Fibroblast of pulmonary artery (primary cell): Measurements from ENCODE around the gene GSG1L2.

ENCODE experiments used
- DNase-seq: peaks from one replicate; pipeline ENCODE4 v3.0.0-alpha.2; 2010; ENCODE audit warnings: low read depth
- H3K4me3 ChIP-seq: replicated peaks from 2 replicates; pipeline ENCODE4 v1.5.1; 2011; ENCODE audit warnings: low read depth, mild to moderate bottlenecking, control low read depth, low read length, moderate library complexity
- TF ChIP-seq, protein P1 (sequence below): IDR thresholded peaks from 2 replicates; pipeline ENCODE4 v1.5.1; 2011; ENCODE audit warnings: mild to moderate bottlenecking, control low read depth, low read length, inconsistent platforms; ENCODE audit errors: missing control alignments

Gene GSG1L2

DNA sequence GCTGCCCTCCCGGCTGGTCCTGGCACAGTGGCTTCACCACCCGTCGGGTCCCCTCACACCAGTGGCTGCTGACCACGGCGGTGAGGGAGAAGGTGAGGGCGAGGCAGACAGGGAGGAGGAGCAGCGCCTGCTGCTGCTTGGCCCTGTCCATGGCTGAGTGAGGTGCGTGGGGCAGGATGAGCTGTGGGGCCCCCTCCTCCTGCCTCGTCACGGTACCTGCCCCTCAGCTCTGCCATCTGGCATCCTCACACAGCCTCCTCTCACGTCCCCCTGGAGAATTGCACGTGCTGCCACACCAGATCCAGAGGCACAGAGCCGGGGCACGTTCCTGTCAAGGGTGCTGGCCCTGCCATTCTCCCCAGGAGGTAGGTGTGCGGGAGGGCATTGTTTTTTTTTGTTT, at the start of gene GSG1L2:
Gene GSG1L2, minus strand, starts transcription at position 159 of the 400 bp plus-strand sequence. Its CDS starts 8 bp downstream, at position 151.
- TF ChIP-seq, protein P1, sequence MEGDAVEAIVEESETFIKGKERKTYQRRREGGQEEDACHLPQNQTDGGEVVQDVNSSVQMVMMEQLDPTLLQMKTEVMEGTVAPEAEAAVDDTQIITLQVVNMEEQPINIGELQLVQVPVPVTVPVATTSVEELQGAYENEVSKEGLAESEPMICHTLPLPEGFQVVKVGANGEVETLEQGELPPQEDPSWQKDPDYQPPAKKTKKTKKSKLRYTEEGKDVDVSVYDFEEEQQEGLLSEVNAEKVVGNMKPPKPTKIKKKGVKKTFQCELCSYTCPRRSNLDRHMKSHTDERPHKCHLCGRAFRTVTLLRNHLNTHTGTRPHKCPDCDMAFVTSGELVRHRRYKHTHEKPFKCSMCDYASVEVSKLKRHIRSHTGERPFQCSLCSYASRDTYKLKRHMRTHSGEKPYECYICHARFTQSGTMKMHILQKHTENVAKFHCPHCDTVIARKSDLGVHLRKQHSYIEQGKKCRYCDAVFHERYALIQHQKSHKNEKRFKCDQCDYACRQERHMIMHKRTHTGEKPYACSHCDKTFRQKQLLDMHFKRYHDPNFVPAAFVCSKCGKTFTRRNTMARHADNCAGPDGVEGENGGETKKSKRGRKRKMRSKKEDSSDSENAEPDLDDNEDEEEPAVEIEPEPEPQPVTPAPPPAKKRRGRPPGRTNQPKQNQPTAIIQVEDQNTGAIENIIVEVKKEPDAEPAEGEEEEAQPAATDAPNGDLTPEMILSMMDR, result no peak
- no peak for DNase-seq
- H3K4me3 ChIP-seq, result no peak within 1 kb of the TSS

DNA sequence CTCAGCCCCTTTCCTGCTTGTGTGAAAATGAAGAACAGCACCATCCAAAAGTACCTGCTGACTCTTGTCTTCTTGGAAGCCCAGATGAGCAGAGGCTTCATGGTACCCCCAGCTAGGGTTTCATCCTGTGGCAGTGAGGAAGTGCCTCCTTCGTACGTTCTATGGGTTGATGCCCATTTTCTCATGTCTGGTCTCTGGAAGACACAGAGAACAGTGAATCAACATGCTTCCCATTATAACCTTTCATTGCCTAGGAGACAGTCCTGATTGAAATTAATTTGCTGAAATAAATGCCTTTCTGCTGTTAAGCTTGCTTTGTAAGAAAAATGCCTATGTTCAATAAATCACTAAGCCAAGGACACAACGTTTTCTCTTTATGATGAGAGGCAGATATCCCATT, 46.7 kb upstream of the GSG1L2 start:
- H3K4me3 ChIP-seq, result no peak overlapping the region

GRCh38 chr17:9865586-9865985, 43.7 kb upstream of the GSG1L2 start:
- TF ChIP-seq, protein P1, result no peak
- DNase-seq, result peak; percentile 6
- H3K4me3 ChIP-seq, result no peak overlapping the region

More for the DNA sequence above, 46.7 kb upstream of the GSG1L2 start:
- DNase-seq, result no peak
- TF ChIP-seq, protein P1, result no peak

DNA sequence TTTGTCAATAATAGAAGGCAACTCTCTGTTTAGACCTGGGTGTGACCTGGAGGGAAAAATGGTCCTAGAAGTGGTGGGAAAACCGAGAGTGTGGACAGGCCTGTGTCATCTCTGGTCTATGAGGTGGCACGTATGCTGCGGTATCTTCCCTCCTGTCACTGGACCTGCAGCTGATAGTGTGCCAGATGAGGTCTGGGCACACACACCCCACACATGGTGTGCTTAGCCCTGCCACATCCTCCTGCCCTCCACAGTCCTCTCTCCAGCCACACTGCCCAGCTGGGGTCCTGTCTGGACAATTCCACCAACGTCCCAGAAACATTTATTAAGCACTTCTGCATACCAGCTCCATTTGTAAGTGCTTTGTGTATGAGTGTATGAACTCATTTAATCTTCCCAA, 41.1 kb upstream of the GSG1L2 start:
- no peak for DNase-seq
- no peak overlapping the region for H3K4me3 ChIP-seq
- TF ChIP-seq, protein P1, result no peak

DNA sequence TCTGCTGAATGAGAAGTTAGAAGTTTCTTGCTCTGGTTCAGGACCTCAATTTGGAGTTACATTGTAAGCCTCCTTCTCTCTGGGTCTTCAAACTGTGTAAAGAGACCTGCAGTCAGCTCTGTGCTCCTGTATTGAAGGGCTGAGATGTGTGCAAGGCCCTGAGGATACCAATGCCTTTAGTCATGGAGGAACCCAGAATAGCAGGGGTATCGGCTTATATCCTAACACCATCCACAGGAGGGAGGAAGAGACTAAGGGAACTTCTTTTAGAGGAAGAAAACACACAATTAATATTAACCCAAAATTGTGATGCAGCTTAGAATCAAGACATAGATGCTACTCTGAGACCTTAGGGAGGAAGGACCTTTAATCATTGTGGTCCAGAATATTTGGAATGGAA, 40.3 kb upstream of the GSG1L2 start:
- no peak overlapping the region for H3K4me3 ChIP-seq
- TF ChIP-seq, protein P1, result no peak
- DNase-seq, result no peak

- DNase-seq, result no peak
- H3K4me3 ChIP-seq, result no peak overlapping the region
- TF ChIP-seq, protein P1, result no peak
These were observed 39.0 kb upstream of the GSG1L2 start for GRCh38 chr17:9860851-9861250.

DNA sequence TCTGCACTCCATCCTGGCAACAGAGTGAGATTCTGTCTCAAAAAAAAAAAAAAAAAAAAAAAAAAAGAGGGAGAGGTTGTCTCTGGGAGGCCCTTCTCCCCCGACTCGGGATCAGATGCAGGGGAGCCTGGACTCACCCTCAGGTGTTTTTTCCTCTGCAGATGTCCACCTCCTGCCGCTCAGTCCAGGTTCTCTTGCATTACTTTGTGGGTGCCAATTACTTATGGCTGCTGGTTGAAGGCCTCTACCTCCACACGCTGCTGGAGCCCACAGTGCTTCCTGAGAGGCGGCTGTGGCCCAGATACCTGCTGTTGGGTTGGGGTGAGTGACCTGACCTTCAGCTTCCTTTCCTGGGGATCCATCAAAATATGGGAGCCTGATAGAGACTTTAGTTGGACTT, 37.9 kb upstream of the GSG1L2 start:
- DNase-seq, result no peak
- H3K4me3 ChIP-seq, result no peak overlapping the region
- TF ChIP-seq, protein P1, result no peak
